ENCODE measurements around the gene SAMD13.

The SAMD13 gene

GRCh38 chr1:84379138-84379916 lies 77.8 kb downstream of the SAMD13 start:
- Mint-ChIP-seq H3K36me3 (ENCODE audit: low read depth) (no peaks in the 10 kb centered on the region), H3K9me3 (no peaks in the 10 kb centered on the region), H3K27me3 (ENCODE audit: low read depth) (no peaks in the 10 kb centered on the region), H3K27ac (no peak overlapping the region), H3K4me3 (no peak overlapping the region), H3K4me1 (ENCODE audit: low read depth) (no peaks in the 10 kb centered on the region)
- no peak for DNase-seq (ENCODE audit: low spot score)

GRCh38 chr1:84379917-84380180 lies 78.3 kb downstream of the SAMD13 start:
- Mint-ChIP-seq H3K27me3 (ENCODE audit: low read depth) (peaks cover 4% of the 10 kb centered on the region), H3K4me3 (no peak overlapping the region), H3K36me3 (ENCODE audit: low read depth) (no peaks in the 10 kb centered on the region)

GRCh38 chr1:84382127-84382526 lies 80.6 kb downstream of the SAMD13 start:
- peaks cover 4% of the 10 kb centered on the region for H3K27me3 Mint-ChIP-seq (ENCODE audit: low read depth)
- no peaks in the 10 kb centered on the region for H3K9me3 Mint-ChIP-seq
- no peak overlapping the region for H3K27ac Mint-ChIP-seq
- no peak overlapping the region for H3K4me3 Mint-ChIP-seq
- no peaks in the 10 kb centered on the region for H3K4me1 Mint-ChIP-seq (ENCODE audit: low read depth)
- no peaks in the 10 kb centered on the region for H3K36me3 Mint-ChIP-seq (ENCODE audit: low read depth)
- no peak for DNase-seq (ENCODE audit: low spot score)

More at GRCh38 chr1:84379917-84380180, 78.3 kb downstream of the SAMD13 start:
- H3K9me3 Mint-ChIP-seq = no peaks in the 10 kb centered on the region
- H3K27ac Mint-ChIP-seq = no peak overlapping the region
- H3K4me1 Mint-ChIP-seq (ENCODE audit: low read depth) = no peaks in the 10 kb centered on the region
- DNase-seq (ENCODE audit: low spot score) = no peak

GRCh38 chr1:84385347-84385746 lies 83.8 kb downstream of the SAMD13 start:
- H3K4me1 Mint-ChIP-seq (ENCODE audit: low read depth) = no peaks in the 10 kb centered on the region
- no peaks in the 10 kb centered on the region for H3K36me3 Mint-ChIP-seq (ENCODE audit: low read depth)
- H3K9me3 Mint-ChIP-seq = no peaks in the 10 kb centered on the region
- H3K4me3 Mint-ChIP-seq = no peak overlapping the region
- H3K27me3 Mint-ChIP-seq (ENCODE audit: low read depth) = peaks cover 4% of the 10 kb centered on the region
- no peak overlapping the region for H3K27ac Mint-ChIP-seq
- no peak for DNase-seq (ENCODE audit: low spot score)

- Mint-ChIP-seq H3K36me3 (ENCODE audit: low read depth) (no peaks in the 10 kb centered on the region), H3K27ac (no peak overlapping the region), H3K4me3 (no peak overlapping the region), H3K27me3 (ENCODE audit: low read depth) (peaks cover 4% of the 10 kb centered on the region), H3K4me1 (ENCODE audit: low read depth) (no peaks in the 10 kb centered on the region), H3K9me3 (no peaks in the 10 kb centered on the region)
- no peak for DNase-seq (ENCODE audit: low spot score)
Measured at GRCh38 chr1:84386716-84387479, 85.4 kb downstream of the SAMD13 start.

- Mint-ChIP-seq H3K4me1 (ENCODE audit: low read depth) (no peaks in the 10 kb centered on the region), H3K4me3 (no peak overlapping the region)
Measured at GRCh38 chr1:84387480-84388163, 86.1 kb downstream of the SAMD13 start.

GRCh38 chr1:84390226-84390625 lies 88.7 kb downstream of the SAMD13 start:
- Mint-ChIP-seq H3K4me3 (no peak overlapping the region), H3K27me3 (ENCODE audit: low read depth) (peaks cover 2% of the 10 kb centered on the region), H3K4me1 (ENCODE audit: low read depth) (no peaks in the 10 kb centered on the region), H3K9me3 (no peaks in the 10 kb centered on the region), H3K36me3 (ENCODE audit: low read depth) (no peaks in the 10 kb centered on the region), H3K27ac (no peak overlapping the region)
- no peak for DNase-seq (ENCODE audit: low spot score)

More at GRCh38 chr1:84387480-84388163, 86.1 kb downstream of the SAMD13 start:
- H3K27me3 Mint-ChIP-seq (ENCODE audit: low read depth) = peaks cover 4% of the 10 kb centered on the region
- no peaks in the 10 kb centered on the region for H3K9me3 Mint-ChIP-seq
- no peak for DNase-seq (ENCODE audit: low spot score)
- no peaks in the 10 kb centered on the region for H3K36me3 Mint-ChIP-seq (ENCODE audit: low read depth)
- no peak overlapping the region for H3K27ac Mint-ChIP-seq

- Mint-ChIP-seq H3K36me3 (ENCODE audit: low read depth) (no peaks in the 10 kb centered on the region), H3K27ac (no peak within 1 kb of the TSS), H3K9me3 (no peaks in the 10 kb centered on the region), H3K4me1 (ENCODE audit: low read depth) (no peaks in the 10 kb centered on the region), H3K27me3 (ENCODE audit: low read depth) (peaks cover 6% of the 10 kb centered on the region), H3K4me3 (no peak within 1 kb of the TSS)
- DNase-seq (ENCODE audit: low spot score) = no peak
Measured at GRCh38 chr1:84398175-84399155, 97.0 kb downstream of the SAMD13 start, which contains the start of gene DNASE2B. TSS of gene DNASE2B (plus strand) at chr1:84398484. CDS start at chr1:84398565, 81 bp downstream.

All from T-helper 2 cell treated with Interferon-gamma antibody and Interleukin-4, amounts not matched to agents 5 μg/mL and 100 μg/mL, for 36 hours (primary cell).